H1 (cell line): ENCODE measurements around the gene CYP11A1.

Experiments
- TAF1 ChIP-seq: IDR thresholded peaks from 2 replicates; pipeline ENCODE4 v1.6.1; 2011; ENCODE audit warnings: mild to moderate bottlenecking, low read depth, low read length
- TF ChIP-seq, protein P1 (sequence below), 3 experiments: IDR thresholded peaks; 1 replicate in 2 of 3; 2 replicates in 1 of 3; pipeline versions ENCODE4 v1.5.1 to v1.6.1; 2011; ENCODE audit warnings: low read length in 3 of 3, mild to moderate bottlenecking in 3 of 3, inconsistent platforms in 2 of 3, low read depth in 1 of 3, moderate library complexity in 1 of 3; ENCODE audit not compliant: insufficient read depth in 1 of 3; ENCODE audit errors: control extremely low read depth in 1 of 3

DNA sequence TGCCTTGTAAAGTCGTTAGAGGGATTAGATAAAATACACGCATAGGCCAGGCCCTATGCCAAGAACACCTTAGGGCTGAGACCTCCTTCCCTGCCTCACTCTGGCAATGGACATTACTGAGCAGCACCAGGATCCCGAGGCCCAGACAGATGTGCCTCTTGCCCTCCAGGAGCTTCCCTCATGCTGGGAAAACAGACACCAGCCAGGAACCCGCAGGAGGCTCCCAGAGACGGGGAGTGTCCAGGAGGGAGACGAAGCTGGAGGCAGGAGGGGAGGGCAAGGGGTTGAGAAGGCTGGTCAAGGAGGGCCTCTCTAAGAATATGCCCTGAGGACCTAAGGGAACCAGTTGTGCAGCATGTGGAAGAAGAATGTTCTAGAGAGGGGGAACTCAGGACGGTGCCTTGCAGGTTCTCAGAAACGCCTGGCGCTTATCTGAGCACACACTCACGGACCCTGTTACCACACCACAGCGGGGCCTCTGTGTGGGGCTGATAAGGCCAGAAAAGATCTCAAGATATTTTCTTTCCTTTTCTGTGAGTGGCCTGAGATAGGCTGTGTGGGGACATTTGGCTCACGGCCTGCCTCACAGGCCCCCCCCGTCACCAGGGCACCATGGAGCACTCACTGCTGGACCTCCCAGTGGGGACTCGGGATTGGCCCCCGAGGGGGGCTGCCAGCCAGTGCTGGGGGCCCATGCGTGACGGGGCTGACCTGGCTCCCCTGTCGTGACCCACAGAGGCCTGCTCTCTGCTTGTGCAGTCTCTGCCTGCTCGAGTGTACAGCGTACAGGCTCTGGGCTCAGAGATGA is 22.0 kb upstream of the CYP11A1 start:
- no peak for TF ChIP-seq TAF1
- TF ChIP-seq, protein P1, sequence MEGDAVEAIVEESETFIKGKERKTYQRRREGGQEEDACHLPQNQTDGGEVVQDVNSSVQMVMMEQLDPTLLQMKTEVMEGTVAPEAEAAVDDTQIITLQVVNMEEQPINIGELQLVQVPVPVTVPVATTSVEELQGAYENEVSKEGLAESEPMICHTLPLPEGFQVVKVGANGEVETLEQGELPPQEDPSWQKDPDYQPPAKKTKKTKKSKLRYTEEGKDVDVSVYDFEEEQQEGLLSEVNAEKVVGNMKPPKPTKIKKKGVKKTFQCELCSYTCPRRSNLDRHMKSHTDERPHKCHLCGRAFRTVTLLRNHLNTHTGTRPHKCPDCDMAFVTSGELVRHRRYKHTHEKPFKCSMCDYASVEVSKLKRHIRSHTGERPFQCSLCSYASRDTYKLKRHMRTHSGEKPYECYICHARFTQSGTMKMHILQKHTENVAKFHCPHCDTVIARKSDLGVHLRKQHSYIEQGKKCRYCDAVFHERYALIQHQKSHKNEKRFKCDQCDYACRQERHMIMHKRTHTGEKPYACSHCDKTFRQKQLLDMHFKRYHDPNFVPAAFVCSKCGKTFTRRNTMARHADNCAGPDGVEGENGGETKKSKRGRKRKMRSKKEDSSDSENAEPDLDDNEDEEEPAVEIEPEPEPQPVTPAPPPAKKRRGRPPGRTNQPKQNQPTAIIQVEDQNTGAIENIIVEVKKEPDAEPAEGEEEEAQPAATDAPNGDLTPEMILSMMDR (IDR thresholded peaks at IDR 0.05; ENCODE audit: control extremely low read depth in 1 of 3, insufficient read depth in 1 of 3, low read depth in 1 of 3, low read length in 3 of 3), result no peak
